ENCODE data around the gene GABARAP.

The GABARAP gene

GRCh38 chr17:7283471-7284216, 41.4 kb upstream of the GABARAP start:
- no peak for TF ChIP-seq CTCF (conservative IDR thresholded peaks at IDR 0.05; ENCODE audit: low read depth)
- CTCF ChIA-PET: interaction anchor here (3.5 kb wide), 1 partner anchor 13 kb away, joined by 22 read pairs; no protein-coding TSS in a partner anchor
- DNase-seq (ENCODE audit: low spot score): no peak
- POLR2A ChIA-PET (ENCODE audit: low non-redundant PET): no interaction called here
- no peak overlapping the region for H3K27ac ChIP-seq

GRCh38 chr17:7282752-7283321, 40.6 kb upstream of the GABARAP start:
- H3K27ac ChIP-seq: no peak overlapping the region
- TF ChIP-seq CTCF (conservative IDR thresholded peaks at IDR 0.05; ENCODE audit: low read depth): no peak
- ChIA-PET CTCF (interaction anchor here (3.5 to 4.4 kb wide), 2 partner anchors 13 to 14 kb away, joined by 22 to 48 read pairs; no protein-coding TSS in a partner anchor), POLR2A (ENCODE audit: low non-redundant PET) (no interaction called here)
- DNase-seq (ENCODE audit: low spot score): no peak

- POLR2A ChIA-PET (ENCODE audit: low non-redundant PET): no interaction called here
- CTCF ChIA-PET: interaction anchor here (0.9 to 4.4 kb wide), 2 partner anchors 14 to 31 kb away, joined by 5 to 48 read pairs; no protein-coding TSS in a partner anchor
- no peak for TF ChIP-seq CTCF (conservative IDR thresholded peaks at IDR 0.05; ENCODE audit: low read depth)
- DNase-seq (ENCODE audit: low spot score): no peak
- H3K27ac ChIP-seq: peak overlapping the region; percentile 81
These were observed 39.9 kb upstream of the GABARAP start for GRCh38 chr17:7281953-7282751.

- H3K27ac ChIP-seq: peak within 1 kb of the TSS; percentile 81
- CTCF ChIA-PET: interaction anchor here (0.6 to 4.4 kb wide), 7 partner anchors 10 to 152 kb away, joined by 3 to 48 read pairs (median 4); no protein-coding TSS in a partner anchor
- POLR2A ChIA-PET (ENCODE audit: low non-redundant PET): interaction anchor here (0.7 to 1.0 kb wide), 4 partner anchors 12 to 31 kb away, joined by 3 to 5 read pairs (median 4); no protein-coding TSS in a partner anchor
- TF ChIP-seq CTCF (conservative IDR thresholded peaks at IDR 0.05; ENCODE audit: low read depth): no peak
- peak; percentile 98 for DNase-seq (ENCODE audit: low spot score)
These were observed 39.1 kb upstream of the GABARAP start, which contains the start of gene SLC2A4 for GRCh38 chr17:7281074-7281952. Gene SLC2A4, plus strand, starts transcription at chr17:7281718. Its CDS starts 217 bp downstream, at chr17:7281935.

- DNase-seq (ENCODE audit: low spot score): peak; percentile 77
- H3K27ac ChIP-seq: peak overlapping the region; percentile 81
- TF ChIP-seq CTCF (conservative IDR thresholded peaks at IDR 0.05; ENCODE audit: low read depth): peak; percentile 93
- CTCF ChIA-PET: interaction anchor here (0.5 to 4.4 kb wide), 9 partner anchors 10 to 92 kb away, joined by 3 to 48 read pairs (median 3); partner anchors contain the start of gene DVL2
- POLR2A ChIA-PET (ENCODE audit: low non-redundant PET): interaction anchor here (0.8 to 1.0 kb wide), 3 partner anchors 13 to 31 kb away, joined by 3 to 5 read pairs (median 4); no protein-coding TSS in a partner anchor
These were observed 38.3 kb upstream of the GABARAP start for GRCh38 chr17:7280519-7281073.

All from RWPE1 (cell line).